HFFc6 (cell line): ENCODE measurements around the gene MRTFB. TPM values are rescaled to one million over a fixed set of nuclear protein-coding genes. Genes with fewer than 3 reads are reported as not detected.

ENCODE experiments used
- DNase-seq: peaks from one replicate; pipeline ENCODE4 v3.0.0-alpha.2; 2018
- H3K27ac Mint-ChIP-seq: 2 replicates; pipeline ENCODE4 v1.8.0; 2020; ENCODE audit warnings: mild to moderate bottlenecking, mixed read lengths
- H3K27me3 Mint-ChIP-seq: 2 replicates; pipeline ENCODE4 v1.8.0; 2021; ENCODE audit warnings: mild to moderate bottlenecking, moderate library complexity, mixed read lengths; ENCODE audit not compliant: insufficient read depth
- H3K36me3 Mint-ChIP-seq: 2 replicates; pipeline ENCODE4 v1.8.0; 2021; ENCODE audit warnings: low read depth, mixed read lengths
- H3K4me1 Mint-ChIP-seq: 2 replicates; pipeline ENCODE4 v1.8.0; 2020; ENCODE audit warnings: low read depth, mixed read lengths
- H3K4me3 Mint-ChIP-seq: 2 replicates; pipeline ENCODE4 v1.8.0; 2020; ENCODE audit warnings: mild to moderate bottlenecking, moderate library complexity, mixed read lengths
- H3K9me3 Mint-ChIP-seq: 2 replicates; pipeline ENCODE4 v1.8.0; 2020; ENCODE audit warnings: mild to moderate bottlenecking, mixed read lengths
- total RNA-seq, 6 experiments: library from RNA; stranded (reverse); fragmentation: NEBNext Ultra II Directional; extraction: Animal tissue kit (Norgen Biotek cat#: 25700); gene quantifications; 2 replicates in 1 of 6; 3 replicates in 5 of 6; pipeline ENCODE4 v1.2.3, GENCODE V29; 2021
- TF ChIP-seq, protein P1 (sequence below): fragments of 200-600 bp; sonication (generic); IDR thresholded peaks from 2 replicates; pipeline ENCODE4 v1.5.0; 2021; ENCODE audit warnings: antibody characterized with exemption, mild to moderate bottlenecking

MRTFB gene
- total RNA-seq, 6 experiments from 2014 or later = 10.3 to 16.9 (median 14.0) TPM

DNA sequence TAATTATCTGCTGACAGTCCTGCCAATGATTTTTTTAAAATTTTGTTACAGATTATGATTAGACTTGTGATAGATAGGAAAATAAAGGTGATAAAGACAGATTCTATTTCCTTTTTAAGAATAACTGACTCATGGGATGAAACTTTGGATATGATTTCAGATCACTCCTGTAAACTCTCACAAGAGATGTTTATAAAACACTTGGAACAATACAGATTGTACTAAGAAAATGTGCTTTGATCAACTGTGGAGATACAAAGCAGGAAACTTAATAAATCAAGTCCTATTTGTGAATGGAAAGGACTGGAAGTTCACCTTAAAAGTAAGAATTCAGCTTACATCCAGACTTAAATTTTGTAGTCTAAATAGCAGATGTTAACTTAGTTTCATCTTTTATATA lies 21.4 kb downstream of the MRTFB start:
- TF ChIP-seq, protein P1, sequence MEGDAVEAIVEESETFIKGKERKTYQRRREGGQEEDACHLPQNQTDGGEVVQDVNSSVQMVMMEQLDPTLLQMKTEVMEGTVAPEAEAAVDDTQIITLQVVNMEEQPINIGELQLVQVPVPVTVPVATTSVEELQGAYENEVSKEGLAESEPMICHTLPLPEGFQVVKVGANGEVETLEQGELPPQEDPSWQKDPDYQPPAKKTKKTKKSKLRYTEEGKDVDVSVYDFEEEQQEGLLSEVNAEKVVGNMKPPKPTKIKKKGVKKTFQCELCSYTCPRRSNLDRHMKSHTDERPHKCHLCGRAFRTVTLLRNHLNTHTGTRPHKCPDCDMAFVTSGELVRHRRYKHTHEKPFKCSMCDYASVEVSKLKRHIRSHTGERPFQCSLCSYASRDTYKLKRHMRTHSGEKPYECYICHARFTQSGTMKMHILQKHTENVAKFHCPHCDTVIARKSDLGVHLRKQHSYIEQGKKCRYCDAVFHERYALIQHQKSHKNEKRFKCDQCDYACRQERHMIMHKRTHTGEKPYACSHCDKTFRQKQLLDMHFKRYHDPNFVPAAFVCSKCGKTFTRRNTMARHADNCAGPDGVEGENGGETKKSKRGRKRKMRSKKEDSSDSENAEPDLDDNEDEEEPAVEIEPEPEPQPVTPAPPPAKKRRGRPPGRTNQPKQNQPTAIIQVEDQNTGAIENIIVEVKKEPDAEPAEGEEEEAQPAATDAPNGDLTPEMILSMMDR = no peak
- H3K27ac Mint-ChIP-seq = no peak overlapping the region
- no peak for DNase-seq

DNA sequence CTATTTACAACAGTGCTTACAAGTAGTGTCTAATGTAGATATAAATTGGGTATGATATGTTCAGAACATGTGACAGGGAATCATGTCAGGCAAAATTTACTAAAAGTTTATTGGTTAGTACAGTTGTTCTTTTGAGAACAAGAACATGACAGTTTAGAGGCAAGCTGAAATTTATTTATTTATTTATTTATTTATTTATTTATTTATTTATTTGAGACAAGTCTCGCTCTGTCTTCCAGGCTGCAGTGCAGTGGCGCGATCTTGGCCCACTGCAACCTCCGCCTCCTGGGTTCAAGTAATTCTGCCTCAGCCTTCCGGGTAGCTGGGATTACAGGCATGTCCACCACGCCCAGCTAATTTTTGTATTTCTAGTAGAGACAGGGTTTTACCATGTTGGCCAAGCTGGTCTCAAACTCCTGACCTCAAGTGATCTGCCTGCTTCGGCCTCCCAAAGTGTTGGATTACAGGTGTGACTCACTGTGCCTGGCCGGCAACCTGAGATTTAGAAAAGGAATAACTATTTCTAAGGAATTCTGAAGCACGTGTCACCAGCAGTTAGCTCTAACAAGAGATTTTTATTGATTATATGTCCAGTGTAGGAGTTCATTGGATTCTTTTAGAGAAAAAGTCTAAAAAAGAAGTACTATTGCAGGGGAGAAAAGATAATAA lies 24.9 kb downstream of the MRTFB start:
- H3K36me3 Mint-ChIP-seq = no peaks in the 10 kb centered on the region; the same call in 1 of the 2 replicates
- no peak for DNase-seq
- no peaks in the 10 kb centered on the region for H3K27me3 Mint-ChIP-seq
- H3K27ac Mint-ChIP-seq = no peak overlapping the region
- no peak overlapping the region for H3K4me3 Mint-ChIP-seq
- TF ChIP-seq, protein P1 = no peak
- no peaks in the 10 kb centered on the region for H3K9me3 Mint-ChIP-seq
- peaks cover 45% of the 10 kb centered on the region for H3K4me1 Mint-ChIP-seq

More for the DNA sequence above, 21.4 kb downstream of the MRTFB start:
- H3K9me3 Mint-ChIP-seq = no peaks in the 10 kb centered on the region
- H3K27me3 Mint-ChIP-seq = peaks cover 2% of the 10 kb centered on the region; the same call in 1 of the 2 replicates
- H3K4me1 Mint-ChIP-seq = peaks cover 43% of the 10 kb centered on the region
- H3K36me3 Mint-ChIP-seq = no peaks in the 10 kb centered on the region; the same call in 1 of the 2 replicates
- H3K4me3 Mint-ChIP-seq = no peak overlapping the region

DNA sequence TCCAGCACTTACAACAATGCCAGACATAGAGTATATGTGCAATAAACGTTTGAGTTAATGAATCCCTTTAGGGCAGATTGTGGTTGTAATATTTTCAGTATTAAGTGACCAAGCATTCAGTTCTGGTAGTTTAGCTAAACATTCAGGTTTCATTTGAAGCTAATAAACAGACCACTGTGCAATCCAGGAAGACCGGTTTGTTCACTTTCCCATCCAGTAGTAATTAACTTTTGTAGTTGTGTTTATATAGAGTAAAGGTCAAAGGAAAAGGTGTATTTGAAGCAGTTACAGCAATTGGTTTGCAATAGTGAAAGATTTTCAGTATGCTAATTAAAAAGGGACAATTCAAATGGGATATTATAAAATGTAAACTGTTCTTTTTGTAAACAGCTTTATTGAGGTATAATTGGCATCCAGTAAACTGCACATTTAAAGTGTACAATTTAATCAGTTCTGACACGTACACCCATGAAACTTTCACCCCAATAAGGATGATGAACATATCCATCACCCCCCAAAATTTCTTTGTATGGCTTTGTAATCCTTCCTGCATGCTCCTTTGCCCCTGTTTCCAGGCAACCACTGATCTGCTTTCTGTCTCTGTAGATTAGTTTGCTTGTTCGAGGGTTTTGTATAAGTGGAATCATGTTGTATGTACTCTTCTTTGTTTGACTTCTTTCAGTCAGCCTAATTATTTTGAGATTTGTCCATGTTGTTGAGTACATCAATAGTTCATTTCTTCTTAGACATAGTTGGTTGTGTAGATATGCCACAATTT lies 26.3 kb downstream of the MRTFB start:
- H3K36me3 Mint-ChIP-seq = no peaks in the 10 kb centered on the region; the same call in 1 of the 2 replicates
- no peak overlapping the region for H3K4me3 Mint-ChIP-seq
- H3K4me1 Mint-ChIP-seq = peaks cover 46% of the 10 kb centered on the region
- no peaks in the 10 kb centered on the region for H3K27me3 Mint-ChIP-seq
- TF ChIP-seq, protein P1 = no peak
- no peaks in the 10 kb centered on the region for H3K9me3 Mint-ChIP-seq
- H3K27ac Mint-ChIP-seq = no peak overlapping the region
- peak; percentile 8 for DNase-seq

DNA sequence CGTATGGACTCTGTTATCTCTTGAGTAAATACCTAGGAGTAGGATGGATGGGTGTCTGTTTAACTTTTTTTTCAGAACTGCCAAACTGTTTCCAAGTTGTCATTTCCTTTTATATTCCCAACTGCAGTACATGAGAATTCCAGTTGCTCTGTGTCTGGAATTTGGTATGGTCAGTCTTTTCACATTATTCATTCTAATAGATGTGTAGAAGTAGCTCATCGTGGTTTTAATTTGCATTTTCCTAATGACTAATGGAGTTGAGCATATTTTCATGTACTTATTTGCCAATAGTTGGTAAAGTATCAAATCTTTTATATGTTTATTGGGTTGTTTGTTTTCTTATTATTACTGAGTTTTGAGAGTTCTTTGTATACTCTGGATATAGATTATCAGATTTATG lies 27.0 kb downstream of the MRTFB start:
- no peaks in the 10 kb centered on the region; the same call in 1 of the 2 replicates for H3K36me3 Mint-ChIP-seq
- H3K4me1 Mint-ChIP-seq = peaks cover 43% of the 10 kb centered on the region
- peak; percentile 29 for DNase-seq
- no peak overlapping the region; the same call in 1 of the 2 replicates for H3K4me3 Mint-ChIP-seq
- H3K27ac Mint-ChIP-seq = no peak overlapping the region
- TF ChIP-seq, protein P1 = no peak
- H3K27me3 Mint-ChIP-seq = no peaks in the 10 kb centered on the region
- no peaks in the 10 kb centered on the region for H3K9me3 Mint-ChIP-seq

DNA sequence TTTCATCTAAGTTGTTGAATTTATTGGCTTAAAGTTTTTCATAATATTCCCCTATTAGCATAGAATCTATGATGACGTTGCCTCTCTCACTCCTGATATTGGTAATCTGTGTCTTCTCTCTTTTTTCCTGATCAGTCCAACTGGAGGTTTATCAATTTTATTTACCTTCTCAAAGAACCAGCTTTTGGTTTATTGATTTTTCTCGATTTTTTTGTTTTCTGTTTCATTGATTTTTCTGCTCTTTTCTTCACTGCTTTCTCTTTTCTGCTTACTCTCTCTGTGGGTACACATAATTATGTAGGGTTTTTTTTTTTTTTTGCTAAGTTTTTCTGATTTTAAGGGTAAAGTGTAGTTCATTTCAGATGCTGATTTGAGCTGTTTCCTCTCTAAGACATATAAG lies 29.7 kb downstream of the MRTFB start:
- Mint-ChIP-seq H3K36me3 (no peaks in the 10 kb centered on the region; the same call in 1 of the 2 replicates), H3K4me1 (peaks cover 40% of the 10 kb centered on the region), H3K9me3 (no peaks in the 10 kb centered on the region), H3K27ac (no peak overlapping the region), H3K4me3 (no peak overlapping the region), H3K27me3 (no peaks in the 10 kb centered on the region)
- TF ChIP-seq, protein P1 = no peak
- DNase-seq = no peak
